Subcutaneous adipose tissue (tissue), 4 donors: ENCODE measurements around the gene ARL5C. TPM values are rescaled to one million over a fixed set of nuclear protein-coding genes. Genes with fewer than 3 reads are reported as not detected.

Experiments
- total RNA-seq, 4 donors: library from RNA; depleted of rRNA; stranded (reverse); fragments of >200 nt; gene quantifications; one replicate each; pipeline ENCODE4 v1.1.0, GENCODE V29; 2016
- TF ChIP-seq, protein P1 (sequence below): fragments of 450-650 bp; IDR thresholded peaks from one replicate; pipeline ENCODE4 v1.5.1; 2016; ENCODE audit warnings: low read depth, mild to moderate bottlenecking, control low read depth, antibody characterized with exemption, moderate library complexity

Gene ARL5C
- total RNA-seq, 4 donors from 2014 or later = not detected

DNA sequence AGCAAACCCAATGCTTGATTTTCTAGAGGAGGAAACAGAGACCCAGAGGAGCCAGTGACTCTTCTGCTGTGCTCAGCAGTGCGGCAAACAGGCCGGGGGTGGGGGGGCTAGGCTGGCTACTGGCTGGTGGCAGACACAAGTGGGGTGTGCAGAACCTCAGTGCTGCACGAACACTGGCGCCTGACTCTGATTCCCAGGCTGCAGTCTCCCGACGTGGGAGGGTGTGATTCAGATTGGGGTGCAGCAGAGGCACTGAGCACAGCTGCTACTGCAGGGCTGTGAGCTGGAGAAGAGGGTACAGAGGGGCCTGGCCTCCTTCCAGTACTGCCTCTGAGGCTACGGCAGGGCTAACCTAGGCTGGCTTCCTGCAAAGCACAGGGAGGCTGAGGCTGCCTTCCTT, 42.2 kb upstream of the ARL5C start:
- TF ChIP-seq, protein P1, sequence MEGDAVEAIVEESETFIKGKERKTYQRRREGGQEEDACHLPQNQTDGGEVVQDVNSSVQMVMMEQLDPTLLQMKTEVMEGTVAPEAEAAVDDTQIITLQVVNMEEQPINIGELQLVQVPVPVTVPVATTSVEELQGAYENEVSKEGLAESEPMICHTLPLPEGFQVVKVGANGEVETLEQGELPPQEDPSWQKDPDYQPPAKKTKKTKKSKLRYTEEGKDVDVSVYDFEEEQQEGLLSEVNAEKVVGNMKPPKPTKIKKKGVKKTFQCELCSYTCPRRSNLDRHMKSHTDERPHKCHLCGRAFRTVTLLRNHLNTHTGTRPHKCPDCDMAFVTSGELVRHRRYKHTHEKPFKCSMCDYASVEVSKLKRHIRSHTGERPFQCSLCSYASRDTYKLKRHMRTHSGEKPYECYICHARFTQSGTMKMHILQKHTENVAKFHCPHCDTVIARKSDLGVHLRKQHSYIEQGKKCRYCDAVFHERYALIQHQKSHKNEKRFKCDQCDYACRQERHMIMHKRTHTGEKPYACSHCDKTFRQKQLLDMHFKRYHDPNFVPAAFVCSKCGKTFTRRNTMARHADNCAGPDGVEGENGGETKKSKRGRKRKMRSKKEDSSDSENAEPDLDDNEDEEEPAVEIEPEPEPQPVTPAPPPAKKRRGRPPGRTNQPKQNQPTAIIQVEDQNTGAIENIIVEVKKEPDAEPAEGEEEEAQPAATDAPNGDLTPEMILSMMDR = no peak

DNA sequence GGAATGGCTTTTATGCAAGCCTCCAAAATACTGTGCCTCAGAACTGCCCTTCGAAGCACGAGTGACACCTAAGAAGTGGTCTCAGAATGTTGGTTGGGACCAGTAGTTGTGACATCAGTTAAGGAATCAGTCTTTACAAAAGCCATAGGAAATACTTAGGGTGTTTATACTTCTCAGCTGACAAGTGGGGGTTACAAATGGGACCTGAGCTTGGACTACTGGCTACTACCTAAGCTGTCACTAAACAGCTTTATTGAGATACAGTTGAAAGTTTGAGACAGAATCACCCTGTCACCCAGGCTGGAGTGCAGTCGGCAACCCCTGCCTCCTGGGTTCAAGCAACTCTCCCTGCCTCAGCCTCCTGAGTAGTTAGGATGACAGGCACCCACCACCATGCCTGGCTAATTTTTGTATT, 39.2 kb upstream of the ARL5C start:
- TF ChIP-seq, protein P1 = no peak

DNA sequence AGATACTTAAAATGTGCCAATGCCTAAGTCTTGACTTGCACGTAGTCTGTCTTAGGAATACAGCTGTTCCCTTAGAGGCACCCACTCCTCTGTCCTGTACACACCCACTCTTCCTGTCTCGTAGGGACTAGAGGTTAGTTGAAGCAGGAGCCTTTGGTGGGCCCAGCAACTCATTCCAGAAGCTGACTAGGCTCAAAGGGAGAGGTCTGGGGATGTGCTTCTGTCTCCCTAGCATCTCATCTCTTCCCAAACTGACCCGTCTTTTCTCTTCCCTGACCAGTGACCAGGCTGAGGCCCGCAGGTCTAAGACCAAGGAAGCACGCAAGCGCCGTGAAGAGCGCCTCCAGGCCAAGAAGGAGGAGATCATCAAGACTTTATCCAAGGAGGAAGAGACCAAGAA, 38.3 kb upstream of the ARL5C start:
- TF ChIP-seq, protein P1 = no peak

DNA sequence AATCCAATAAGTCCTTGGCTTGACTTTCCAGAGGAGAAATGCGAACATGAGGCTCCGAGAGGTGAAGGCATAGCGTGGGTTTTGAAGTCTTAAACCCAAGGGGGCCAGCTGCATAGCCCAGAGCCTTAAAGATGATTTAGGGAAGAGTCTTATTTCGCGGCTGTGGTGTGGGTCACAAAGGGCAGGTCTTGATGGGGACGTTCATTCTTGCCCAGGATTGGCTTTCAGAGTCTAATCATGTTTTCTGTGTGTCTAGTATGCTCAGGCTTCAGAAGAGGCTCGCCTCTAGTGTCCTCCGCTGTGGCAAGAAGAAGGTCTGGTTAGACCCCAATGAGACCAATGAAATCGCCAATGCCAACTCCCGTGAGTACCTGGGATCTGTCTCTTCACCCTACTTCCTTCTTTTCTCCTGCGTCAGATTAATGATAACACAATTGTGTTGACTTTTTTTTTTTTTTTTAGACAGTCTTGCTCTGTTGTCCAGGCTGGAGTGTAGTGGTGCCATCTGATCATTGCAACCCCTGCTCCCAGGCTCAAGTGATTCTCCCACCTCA, 35.1 kb upstream of the ARL5C start:
- TF ChIP-seq, protein P1 = no peak

DNA sequence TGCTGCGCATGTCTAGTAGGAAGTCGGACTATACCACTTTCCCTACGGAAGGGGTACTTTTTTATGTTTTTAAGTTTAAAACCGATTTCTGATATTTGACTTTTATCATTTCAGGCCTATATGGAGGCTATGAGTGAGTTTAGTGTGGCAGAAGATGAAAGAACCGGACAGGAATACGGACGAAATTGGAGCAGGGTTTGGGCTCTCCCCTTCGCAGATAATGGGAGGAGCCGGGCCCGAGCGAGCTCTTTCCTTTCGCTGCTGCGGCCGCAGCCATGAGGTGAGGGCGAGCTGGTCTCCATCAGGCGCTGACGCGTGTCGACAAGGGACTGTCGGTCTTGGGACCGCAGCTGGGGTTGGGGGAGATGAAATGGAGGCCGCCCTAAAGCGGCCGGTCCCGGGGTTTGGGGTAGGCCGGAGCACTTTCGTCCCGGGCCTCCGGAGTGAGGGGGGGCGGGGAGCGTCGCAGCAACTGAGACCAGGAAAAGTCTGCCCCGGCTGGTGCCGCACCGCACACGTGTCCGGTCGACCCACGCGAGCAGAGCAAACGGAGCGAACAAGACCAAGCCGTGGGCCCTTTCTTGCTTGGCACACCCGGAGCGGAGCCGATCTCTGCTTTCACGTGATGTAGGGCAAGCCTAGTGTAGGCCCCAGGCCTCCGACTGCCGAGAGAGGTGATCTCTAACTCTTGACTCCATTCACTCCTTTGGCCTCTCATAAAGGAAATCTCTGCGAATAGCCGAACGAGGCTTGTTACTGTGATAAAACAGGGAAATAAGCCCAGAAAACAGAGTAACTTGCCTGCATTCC, 34.3 kb upstream of the ARL5C start, which contains the start of gene RPL19:
TSS of gene RPL19 (plus strand) at position 214 of the 810 bp plus-strand sequence. CDS start at position 276, 62 bp downstream.
- TF ChIP-seq, protein P1 = no peak

DNA sequence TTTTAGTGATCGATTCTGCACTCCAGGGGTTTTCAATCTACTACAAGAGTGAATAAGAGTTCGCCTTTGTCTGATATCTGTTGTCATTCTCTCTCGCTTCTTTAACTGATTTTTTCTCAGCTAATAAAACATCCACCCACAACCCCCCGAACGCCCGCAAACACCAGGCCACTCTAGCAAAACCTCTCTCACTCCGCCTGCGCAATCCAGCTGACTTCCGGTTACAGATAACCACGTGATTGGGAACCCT, 33.8 kb upstream of the ARL5C start:
- TF ChIP-seq, protein P1 = no peak

DNA sequence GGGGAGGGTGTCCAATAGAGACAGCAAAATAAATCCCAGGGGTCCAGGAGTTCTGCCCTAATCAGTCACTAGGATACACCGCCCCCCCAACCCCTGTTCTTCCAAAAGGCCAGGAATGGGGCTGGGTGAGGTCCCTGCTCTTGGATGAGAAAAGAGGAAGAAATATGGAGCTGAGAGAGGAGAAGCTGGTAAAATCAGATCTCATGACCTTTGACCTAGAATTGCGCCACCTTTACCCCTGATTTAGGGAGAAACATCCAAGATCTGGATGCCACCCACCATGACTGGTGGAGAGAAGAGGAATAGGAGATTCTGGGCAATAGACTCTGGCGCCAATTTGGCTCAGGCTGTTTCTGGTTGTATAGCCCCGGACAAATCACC, 32.2 kb upstream of the ARL5C start:
- TF ChIP-seq, protein P1 = no peak
